ENCODE data around the gene DOK3.

The DOK3 gene

DNA sequence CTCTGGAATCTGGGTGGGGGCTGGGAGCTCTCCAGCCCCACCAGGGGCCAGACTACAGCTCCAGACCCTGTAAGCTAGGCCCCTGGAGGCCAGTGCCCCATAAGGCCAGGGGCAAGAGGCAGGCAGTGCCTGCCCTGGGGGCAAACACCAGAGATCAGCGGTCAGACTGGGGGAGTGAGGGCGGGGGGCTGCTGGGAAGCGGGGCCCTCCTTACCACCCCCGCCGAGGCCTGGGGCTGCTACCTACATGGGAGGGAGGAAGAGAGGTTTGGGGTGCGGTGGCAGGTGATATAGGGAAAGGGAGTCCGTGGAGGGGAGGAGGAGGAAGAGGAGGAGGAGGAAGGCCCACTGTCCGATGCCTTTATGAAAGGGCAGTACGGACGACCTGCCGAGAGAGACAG is 50.3 kb downstream of the DOK3 start:
- H3K4me3 ChIP-seq (ENCODE audit: control insufficient read depth, low read depth, low read length) = no peak overlapping the region
- DNase-seq (ENCODE audit: low read depth) = no peak
- TF ChIP-seq, protein P1, sequence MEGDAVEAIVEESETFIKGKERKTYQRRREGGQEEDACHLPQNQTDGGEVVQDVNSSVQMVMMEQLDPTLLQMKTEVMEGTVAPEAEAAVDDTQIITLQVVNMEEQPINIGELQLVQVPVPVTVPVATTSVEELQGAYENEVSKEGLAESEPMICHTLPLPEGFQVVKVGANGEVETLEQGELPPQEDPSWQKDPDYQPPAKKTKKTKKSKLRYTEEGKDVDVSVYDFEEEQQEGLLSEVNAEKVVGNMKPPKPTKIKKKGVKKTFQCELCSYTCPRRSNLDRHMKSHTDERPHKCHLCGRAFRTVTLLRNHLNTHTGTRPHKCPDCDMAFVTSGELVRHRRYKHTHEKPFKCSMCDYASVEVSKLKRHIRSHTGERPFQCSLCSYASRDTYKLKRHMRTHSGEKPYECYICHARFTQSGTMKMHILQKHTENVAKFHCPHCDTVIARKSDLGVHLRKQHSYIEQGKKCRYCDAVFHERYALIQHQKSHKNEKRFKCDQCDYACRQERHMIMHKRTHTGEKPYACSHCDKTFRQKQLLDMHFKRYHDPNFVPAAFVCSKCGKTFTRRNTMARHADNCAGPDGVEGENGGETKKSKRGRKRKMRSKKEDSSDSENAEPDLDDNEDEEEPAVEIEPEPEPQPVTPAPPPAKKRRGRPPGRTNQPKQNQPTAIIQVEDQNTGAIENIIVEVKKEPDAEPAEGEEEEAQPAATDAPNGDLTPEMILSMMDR (IDR thresholded peaks at IDR 0.05; ENCODE audit: control insufficient read depth, insufficient read depth, low read depth, low read length, missing control alignments) = no peak

DNA sequence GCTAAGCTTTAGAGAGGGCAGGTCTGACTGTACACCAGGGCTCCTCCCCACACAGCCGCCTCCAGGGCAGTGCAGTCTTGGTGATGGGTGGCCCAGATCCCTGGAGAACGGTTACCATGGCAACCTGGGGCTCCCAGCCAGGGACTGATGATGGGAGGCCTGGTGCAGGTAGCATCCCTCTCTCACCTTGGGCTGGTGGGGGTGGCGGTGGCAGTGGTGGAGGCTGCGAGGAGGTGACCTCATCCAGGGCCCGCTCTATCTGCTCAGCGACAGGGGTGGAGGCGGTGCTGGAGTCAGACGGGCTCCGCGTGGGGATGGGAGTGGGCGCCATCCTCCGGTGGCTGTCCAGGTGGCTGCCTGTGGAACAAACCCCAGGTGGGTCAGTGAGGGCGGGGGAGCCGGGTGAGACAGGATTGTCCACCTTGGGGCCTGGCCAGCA is 50.7 kb downstream of the DOK3 start:
- H3K4me3 ChIP-seq (ENCODE audit: control insufficient read depth, low read depth, low read length) = no peak overlapping the region
- no peak for DNase-seq (ENCODE audit: low read depth)
- TF ChIP-seq, protein P1 (IDR thresholded peaks at IDR 0.05; ENCODE audit: control insufficient read depth, insufficient read depth, low read depth, low read length, missing control alignments) = no peak

DNA sequence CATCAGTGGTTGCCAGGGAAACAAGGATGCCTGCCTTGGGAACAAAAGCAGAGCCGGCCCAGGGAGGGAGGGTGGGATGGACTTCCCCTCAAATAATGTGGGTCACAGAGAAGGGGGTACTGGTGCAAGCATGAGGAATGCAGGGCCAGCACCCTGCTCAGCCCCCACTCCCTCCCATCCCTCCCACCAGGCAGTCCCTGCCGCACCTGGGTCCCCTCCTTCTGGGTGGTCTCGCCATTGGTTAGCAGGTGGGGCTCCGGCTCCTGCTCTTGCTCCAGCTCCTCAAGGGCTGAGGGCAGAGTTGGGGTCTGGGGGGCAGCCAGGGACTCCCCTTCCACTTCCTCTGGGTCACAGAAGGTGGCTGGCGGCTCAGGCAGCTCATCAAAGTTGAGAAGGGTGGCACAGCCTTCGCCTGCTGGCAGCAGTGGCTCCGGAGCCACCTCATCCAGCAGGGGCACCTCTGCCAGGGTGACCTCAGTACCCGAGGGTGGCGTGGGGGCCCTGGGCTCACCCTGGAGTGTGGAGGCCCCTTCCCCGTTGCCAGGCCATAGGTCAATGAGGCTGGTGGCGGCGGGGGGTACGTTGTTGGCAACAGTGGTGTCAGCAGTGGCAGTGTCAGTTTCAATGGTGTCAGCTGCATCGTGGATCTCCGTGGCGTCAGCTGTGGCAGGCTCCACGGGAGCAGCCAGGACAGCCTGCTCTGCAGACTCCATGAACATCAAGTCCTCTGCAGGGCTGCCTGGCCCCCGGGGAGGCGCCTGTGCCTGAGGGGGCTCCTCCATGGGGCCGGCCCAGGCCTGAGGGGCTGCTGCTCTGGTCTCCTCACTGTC is 51.6 kb downstream of the DOK3 start:
- TF ChIP-seq, protein P1 (IDR thresholded peaks at IDR 0.05; ENCODE audit: control insufficient read depth, insufficient read depth, low read depth, low read length, missing control alignments) = no peak
- DNase-seq (ENCODE audit: low read depth) = no peak
- no peak overlapping the region for H3K4me3 ChIP-seq (ENCODE audit: control insufficient read depth, low read depth, low read length)

DNA sequence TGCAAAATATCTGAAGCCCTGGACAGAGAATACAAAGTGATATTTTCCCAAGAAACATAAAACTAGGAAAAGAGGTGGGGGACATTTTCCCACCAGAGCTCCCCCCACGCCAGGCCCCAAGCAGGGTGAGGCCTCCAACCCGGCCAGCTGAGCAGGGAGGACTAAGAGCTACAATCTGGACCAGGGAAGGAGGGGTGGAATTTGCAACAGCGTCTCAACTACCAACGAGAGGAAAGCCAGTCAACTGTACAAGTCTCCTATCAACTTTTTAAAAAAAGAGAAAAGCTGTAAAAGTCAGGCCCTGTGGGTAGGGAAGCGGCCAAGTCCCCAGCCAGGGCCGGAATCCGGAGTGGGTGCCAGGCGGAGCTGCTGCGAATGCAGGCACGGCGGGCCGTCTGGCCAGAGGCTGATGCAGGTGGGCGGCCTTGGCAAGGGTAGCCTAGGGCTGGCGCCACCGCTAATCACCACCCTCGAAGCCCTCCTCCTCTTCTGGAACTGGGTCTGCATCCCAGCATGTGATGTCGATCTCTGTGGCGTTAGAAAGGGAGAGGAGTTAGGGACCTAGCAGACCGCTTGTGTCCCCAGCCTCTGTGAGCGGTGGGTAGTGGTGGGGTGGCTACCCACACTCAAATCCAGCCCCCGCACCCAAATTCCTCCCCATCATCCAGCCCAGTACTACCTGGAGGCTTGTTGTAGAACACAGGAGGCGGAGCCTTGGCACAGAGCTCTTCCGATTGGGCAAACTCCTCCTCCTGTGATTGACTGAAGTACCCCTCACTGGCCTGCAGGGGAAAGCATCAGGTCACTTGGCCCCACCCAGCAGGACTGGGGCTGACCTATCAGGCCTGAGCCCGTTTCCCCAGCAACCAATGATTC is 52.4 kb downstream of the DOK3 start:
- TF ChIP-seq, protein P1 (IDR thresholded peaks at IDR 0.05; ENCODE audit: control insufficient read depth, insufficient read depth, low read depth, low read length, missing control alignments) = peak; percentile 66
- peak; percentile 81 for DNase-seq (ENCODE audit: low read depth)
- no peak overlapping the region for H3K4me3 ChIP-seq (ENCODE audit: control insufficient read depth, low read depth, low read length)

DNA sequence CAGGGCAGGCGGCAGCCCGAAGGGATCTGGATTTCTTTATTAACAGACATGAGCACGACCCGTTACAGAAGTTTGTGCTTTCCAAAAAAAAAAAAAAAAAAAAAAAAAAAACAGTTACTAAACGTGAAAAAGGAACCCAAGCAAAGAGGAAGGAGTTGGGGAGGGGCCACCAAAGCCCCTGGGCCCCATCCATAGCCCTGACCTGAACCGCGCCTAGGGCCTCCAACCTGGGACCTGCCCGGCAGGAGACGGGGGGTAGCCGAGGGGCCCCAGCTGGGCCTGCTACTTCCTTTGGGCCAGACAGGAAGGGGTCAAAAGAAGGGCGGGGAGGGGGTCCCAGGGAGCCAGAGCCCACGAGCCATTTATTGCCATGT is 53.0 kb downstream of the DOK3 start:
- TF ChIP-seq, protein P1 (IDR thresholded peaks at IDR 0.05; ENCODE audit: control insufficient read depth, insufficient read depth, low read depth, low read length, missing control alignments) = no peak
- H3K4me3 ChIP-seq (ENCODE audit: control insufficient read depth, low read depth, low read length) = no peak overlapping the region
- no peak for DNase-seq (ENCODE audit: low read depth)

DNA sequence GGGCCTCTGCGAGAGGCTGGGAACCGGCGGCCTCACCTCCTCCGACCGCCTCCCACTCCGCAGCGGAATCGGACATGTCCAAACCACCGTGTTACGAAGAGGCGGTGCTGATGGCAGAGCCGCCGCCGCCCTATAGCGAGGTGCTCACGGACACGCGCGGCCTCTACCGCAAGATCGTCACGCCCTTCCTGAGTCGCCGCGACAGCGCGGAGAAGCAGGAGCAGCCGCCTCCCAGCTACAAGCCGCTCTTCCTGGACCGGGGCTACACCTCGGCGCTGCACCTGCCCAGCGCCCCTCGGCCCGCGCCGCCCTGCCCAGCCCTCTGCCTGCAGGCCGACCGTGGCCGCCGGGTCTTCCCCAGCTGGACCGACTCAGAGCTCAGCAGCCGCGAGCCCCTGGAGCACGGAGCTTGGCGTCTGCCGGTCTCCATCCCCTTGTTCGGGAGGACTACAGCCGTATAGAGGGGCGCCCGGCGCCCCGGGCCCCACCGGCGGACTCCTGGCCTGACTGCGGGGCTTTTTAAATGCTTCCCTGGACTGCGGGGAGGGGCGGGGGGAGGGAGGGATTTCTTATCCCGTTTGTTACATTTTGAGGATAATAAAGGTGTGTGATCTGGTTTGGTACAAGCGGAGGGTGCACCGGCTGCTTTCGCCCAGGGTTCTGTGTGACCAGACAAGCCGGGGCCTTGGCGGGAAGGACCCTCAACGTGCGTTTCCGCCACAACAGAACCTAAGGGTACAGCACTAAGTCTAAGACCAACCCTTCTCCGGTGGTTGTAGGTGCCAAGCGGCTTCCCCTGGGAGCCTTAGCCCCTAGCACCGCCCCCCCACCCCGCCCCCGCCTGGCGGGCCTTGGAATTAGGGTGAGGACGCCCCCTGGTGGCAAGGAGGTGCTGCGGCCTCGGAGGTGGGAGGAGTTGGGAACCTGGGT is 53.7 kb downstream of the DOK3 start:
- TF ChIP-seq, protein P1 (IDR thresholded peaks at IDR 0.05; ENCODE audit: control insufficient read depth, insufficient read depth, low read depth, low read length, missing control alignments) = peak; percentile 97
- no peak for DNase-seq (ENCODE audit: low read depth)
- H3K4me3 ChIP-seq (ENCODE audit: control insufficient read depth, low read depth, low read length) = peak overlapping the region; percentile 33

Data from AG09309 (cell line).